Left ventricle myocardium superior (tissue), 1 donor: Measurements from ENCODE around the gene WDR37. TPM values are rescaled to one million over a fixed set of nuclear protein-coding genes. Genes with fewer than 3 reads are reported as not detected.
"Not testable (repeated sequence)": the region's sequence is repeated elsewhere in the genome, so short reads cannot be mapped to it uniquely, and the experiment has no call there.

Experiments
- ATAC-seq: fragments of 200-7000 bp; cut with Tn5 transposase; one replicate; pipeline ENCODE4 v1.9.1; 2020; ENCODE audit warnings: mild to moderate bottlenecking, moderate library complexity
- DNase-seq: peaks from one replicate; pipeline ENCODE4 v3.0.0-alpha.2; 2020
- intact Hi-C: fragments of 100-400 bp; cut with micrococcal nuclease; formaldehyde crosslinking; loops from one replicate; pipeline ENCODE4 v1.11.0; 2022
- total RNA-seq: library from RNA; stranded (reverse); fragmentation: NEBNext Ultra II Directional; extraction: Animal tissue kit (Norgen Biotek cat#: 25700); gene quantifications from one replicate; pipeline ENCODE4 v1.2.1, GENCODE V29; 2021
- donor health status: DM: no; HTN: yes; CAD: no; lungs with severe emphysema.

The WDR37 gene
- total RNA-seq, 1 donor from 2014 or later = 35.0 TPM

GRCh38 chr10:1156921-1157614, 100.9 kb downstream of the WDR37 start:
- intact Hi-C loops = no loop called here
- DNase-seq = no peak

GRCh38 chr10:1157615-1157933, 101.4 kb downstream of the WDR37 start:
- ATAC-seq = no peak
- intact Hi-C loops = no loop called here
- DNase-seq = no peak

More at GRCh38 chr10:1156921-1157614, 100.9 kb downstream of the WDR37 start:
- no peak for ATAC-seq

GRCh38 chr10:1158066-1158465, 101.9 kb downstream of the WDR37 start:
- no peak for DNase-seq
- ATAC-seq = no peak
- intact Hi-C loops = no loop called here

- intact Hi-C loops, ATAC-seq, DNase-seq: not testable (repeated sequence)
Measured at GRCh38 chr10:1158536-1158935, 102.4 kb downstream of the WDR37 start.

GRCh38 chr10:1159131-1160061, 103.2 kb downstream of the WDR37 start:
- no peak for DNase-seq
- intact Hi-C loops = no loop called here
- ATAC-seq = no peak

GRCh38 chr10:1160561-1161314, 104.6 kb downstream of the WDR37 start:
- intact Hi-C loops = no loop called here
- no peak for ATAC-seq
- peak; percentile 25 for DNase-seq

- ATAC-seq, intact Hi-C loops, DNase-seq: not testable (repeated sequence)
Measured at GRCh38 chr10:1161315-1161673, 105.1 kb downstream of the WDR37 start.

- ATAC-seq (no peak), DNase-seq (peak; percentile 5)
- intact Hi-C loops = no loop called here
Measured at GRCh38 chr10:1162481-1163203, 106.5 kb downstream of the WDR37 start.

- peak; percentile 20 for DNase-seq
- no peak for ATAC-seq
- intact Hi-C loops = no loop called here
Measured at GRCh38 chr10:1163204-1163660, 107.0 kb downstream of the WDR37 start.

- ATAC-seq (no peak), DNase-seq (no peak)
- intact Hi-C loops = no loop called here
Measured at GRCh38 chr10:1163831-1164230, 107.6 kb downstream of the WDR37 start.

- peak; percentile 6 for DNase-seq
- ATAC-seq = no peak
- intact Hi-C loops = no loop called here
Measured at GRCh38 chr10:1166101-1166827, 110.1 kb downstream of the WDR37 start.

GRCh38 chr10:1166828-1167275, 110.7 kb downstream of the WDR37 start:
- intact Hi-C loops = no loop called here
- no peak for ATAC-seq
- peak; percentile 2 for DNase-seq

GRCh38 chr10:1168763-1169162, 112.6 kb downstream of the WDR37 start:
- intact Hi-C loops = no loop called here
- DNase-seq (peak; percentile 27), ATAC-seq (no peak)

GRCh38 chr10:1169186-1169885, 113.2 kb downstream of the WDR37 start:
- intact Hi-C loops = no loop called here
- no peak for ATAC-seq
- DNase-seq = peak; percentile 15

GRCh38 chr10:1169981-1170866, 114.0 kb downstream of the WDR37 start:
- ATAC-seq (no peak), DNase-seq (peak; percentile 12)
- intact Hi-C loops = no loop called here

- intact Hi-C loops = no loop called here
- DNase-seq (no peak), ATAC-seq (no peak)
Measured at GRCh38 chr10:1170867-1171180, 114.6 kb downstream of the WDR37 start.

- no peak for ATAC-seq
- no peak for DNase-seq
- intact Hi-C loops = no loop called here
Measured at GRCh38 chr10:1171182-1171581, 115.0 kb downstream of the WDR37 start.
